A549 (cell line): ENCODE results near the gene DPYD. TPM values are rescaled to one million over a fixed set of nuclear protein-coding genes. Genes with fewer than 3 reads are reported as not detected.

Experiments
- ATAC-seq, 2 experiments: fragments of 200-7000 bp in 1 of 2; fragments of >200 bp in 1 of 2; cut with Nextera tagmentation in 1 of 2; cut with Tn5 transposase in 1 of 2; 3 replicates each; pipeline versions ENCODE4 v1.8.0 to v1.9.1; 2018 to 2020; ENCODE audit warnings: mild to moderate bottlenecking in 1 of 2, moderate library complexity in 1 of 2
- CTCF ChIA-PET: fragments of 300-600 bp; sonication (Branson Sonifier 250); formaldehyde crosslinking; extraction: SDS; loops from one replicate; lab custom pipeline; 2021; ENCODE audit warnings: antibody characterized with exemption, inconsistent platforms; lab: Yijun Ruan, JAX
- POLR2A ChIA-PET: fragments of 350-600 bp; formaldehyde crosslinking; extraction: SDS; loops from one replicate; lab custom pipeline; 2021; ENCODE audit warnings: antibody characterized with exemption, inconsistent platforms; lab: Yijun Ruan, JAX
- DNase-seq, 2 experiments: peaks; one replicate each; pipeline versions ENCODE4 v3.0.0 to v3.0.0-alpha.2; 2011 to 2016; ENCODE audit warnings: low read depth in 1 of 2, low spot score in 1 of 2
- FAIRE-seq: peaks from 2 replicates; lab custom pipeline; 2011; peaks lifted over from hg19 to GRCh38; lab: Jason Lieb, UNC
- H3K27ac ChIP-seq, 2 experiments: fragments of >200 bp; sonication (Bioruptor Twin); formaldehyde crosslinking; 3 replicates each; pipeline ENCODE4 v1.5.1; 2016 to 2017
- H3K4me1 ChIP-seq: fragments of >200 bp; sonication (Bioruptor Twin); formaldehyde crosslinking; 3 replicates; pipeline ENCODE4 v1.6.1; 2016
- H3K4me2 ChIP-seq: fragments of >200 bp; sonication (Bioruptor Twin); formaldehyde crosslinking; 3 replicates; pipeline ENCODE4 v1.6.1; 2016
- H3K4me3 ChIP-seq: fragments of >200 bp; sonication (Bioruptor Twin); formaldehyde crosslinking; 3 replicates; pipeline ENCODE4 v1.5.1; 2016
- H3K9me3 ChIP-seq: fragments of >200 bp; sonication (Bioruptor Twin); formaldehyde crosslinking; 3 replicates; pipeline ENCODE4 v1.6.1; 2016
- ATOH8 ChIP-seq: fragments of 250-450 bp; sonication (Bioruptor Pico); IDR thresholded peaks from 2 replicates; pipeline ENCODE4 v1.5.0; 2020; ENCODE audit warnings: low read depth, mild to moderate bottlenecking, moderate library complexity
- BHLHE40 ChIP-seq: IDR thresholded peaks from 2 replicates; pipeline ENCODE4 v1.6.1; 2012; ENCODE audit warnings: low read depth, low read length, inconsistent platforms
- CBX2 ChIP-seq: fragments of 200-600 bp; sonication (generic); IDR thresholded peaks from 2 replicates; pipeline ENCODE4 v1.6.1; 2016; ENCODE audit warnings: low read depth, mild to moderate bottlenecking, borderline replicate concordance
- CBX8 ChIP-seq: fragments of 200-600 bp; sonication (generic); IDR thresholded peaks from 2 replicates; pipeline ENCODE4 v1.6.1; 2016
- CEBPB ChIP-seq, 2 experiments: fragments of >200 bp in 1 of 2; sonication (Bioruptor Twin) in 1 of 2; formaldehyde crosslinking in 1 of 2; IDR thresholded peaks; 2 replicates each; pipeline ENCODE4 v1.6.1; 2012 to 2016
- CHD2 ChIP-seq: fragments of 150-350 bp; IDR thresholded peaks from 2 replicates; pipeline ENCODE4 v1.6.1; 2014; ENCODE audit warnings: low read length; ENCODE audit not compliant: partially characterized antibody
- CHD4 ChIP-seq: fragments of 200-600 bp; sonication (generic); IDR thresholded peaks from 2 replicates; pipeline ENCODE4 v1.6.1; 2016; ENCODE audit warnings: antibody characterized with exemption, mild to moderate bottlenecking, borderline replicate concordance
- EHF ChIP-seq: fragments of 250-450 bp; sonication (Bioruptor Pico); IDR thresholded peaks from 2 replicates; pipeline ENCODE4 v1.5.0; 2020; ENCODE audit warnings: mild to moderate bottlenecking
- EP300 ChIP-seq, 2 experiments: fragments of >200 bp; sonication (Bioruptor Twin); formaldehyde crosslinking; IDR thresholded peaks; 2 replicates in 1 of 2; 3 replicates in 1 of 2; pipeline ENCODE4 v1.6.1; 2016 to 2017
- ESRRA ChIP-seq: fragments of 150-350 bp; IDR thresholded peaks from 2 replicates; pipeline ENCODE4 v1.6.1; 2014; ENCODE audit warnings: mild to moderate bottlenecking, low read length, borderline replicate concordance
- FOSL2 ChIP-seq, 2 experiments: fragments of 450-650 bp in 1 of 2; fragments of >200 bp in 1 of 2; sonication (Bioruptor Twin) in 1 of 2; formaldehyde crosslinking; IDR thresholded peaks; 2 replicates each; pipeline versions ENCODE4 v1.5.0 to v1.6.1; 2016 to 2020; ENCODE audit warnings: mild to moderate bottlenecking in 1 of 2, moderate library complexity in 1 of 2
- HDAC2 ChIP-seq: fragments of 200-600 bp; sonication (generic); IDR thresholded peaks from 2 replicates; pipeline ENCODE4 v1.6.1; 2016
- HES2 ChIP-seq: fragments of >200 bp; sonication (Bioruptor Twin); formaldehyde crosslinking; IDR thresholded peaks from 2 replicates; pipeline ENCODE4 v1.6.1; 2016
- HEYL ChIP-seq: fragments of 250-450 bp; sonication (Bioruptor Pico); IDR thresholded peaks from 2 replicates; pipeline ENCODE4 v1.8.0; 2021; ENCODE audit warnings: mild to moderate bottlenecking, moderate library complexity
- HOXA7 ChIP-seq: fragments of 250-450 bp; sonication (Bioruptor Pico); IDR thresholded peaks from 2 replicates; pipeline ENCODE4 v1.5.0; 2020; ENCODE audit warnings: mild to moderate bottlenecking, moderate library complexity
- HOXB13 ChIP-seq: fragments of 250-450 bp; sonication (Bioruptor Pico); IDR thresholded peaks from 2 replicates; pipeline ENCODE4 v1.5.0; 2020; ENCODE audit warnings: low read depth, mild to moderate bottlenecking, moderate library complexity
- HOXB5 ChIP-seq: fragments of 250-450 bp; sonication (Bioruptor Pico); IDR thresholded peaks from 2 replicates; pipeline ENCODE4 v1.5.0; 2020; ENCODE audit warnings: mild to moderate bottlenecking, moderate library complexity
- MAFK ChIP-seq: fragments of 450-650 bp; IDR thresholded peaks from 2 replicates; pipeline ENCODE4 v1.6.1; 2014; ENCODE audit not compliant: partially characterized antibody
- MAZ ChIP-seq: fragments of 150-350 bp; IDR thresholded peaks from 2 replicates; pipeline ENCODE4 v1.6.1; 2014; ENCODE audit warnings: antibody characterized with exemption, low read depth, low read length, borderline replicate concordance
- MYC ChIP-seq: IDR thresholded peaks from 2 replicates; pipeline ENCODE4 v1.6.1; 2012; ENCODE audit warnings: mild to moderate bottlenecking, inconsistent platforms, low read length, improper control_type of control experiment, borderline replicate concordance
- NFE2L2 ChIP-seq: fragments of 150-350 bp; conservative IDR thresholded peaks from 2 replicates; pipeline ENCODE4 v1.6.1; 2014; ENCODE audit warnings: low read length
- NPAS2 ChIP-seq: fragments of 250-450 bp; sonication (Bioruptor Pico); IDR thresholded peaks from 2 replicates; pipeline ENCODE4 v1.8.0; 2022; ENCODE audit warnings: mild to moderate bottlenecking, moderate library complexity, borderline replicate concordance
- NR3C1 ChIP-seq: fragments of >200 bp; sonication (Bioruptor Twin); formaldehyde crosslinking; IDR thresholded peaks from 3 replicates; pipeline ENCODE4 v1.6.1; 2017
- PHF8 ChIP-seq: fragments of 200-600 bp; sonication (generic); IDR thresholded peaks from 2 replicates; pipeline ENCODE4 v1.6.1; 2016; ENCODE audit warnings: low read depth, mild to moderate bottlenecking, antibody characterized with exemption, moderate library complexity, borderline replicate concordance
- POLR2AphosphoS2 ChIP-seq: conservative IDR thresholded peaks from 2 replicates; pipeline ENCODE4 v1.6.1; 2012; ENCODE audit warnings: low read length, improper control_type of control experiment, inconsistent platforms
- RAD21 ChIP-seq, 2 experiments: fragments of >200 bp in 1 of 2; sonication (Bioruptor Twin) in 1 of 2; formaldehyde crosslinking in 1 of 2; IDR thresholded peaks in 1 of 2; conservative IDR thresholded peaks in 1 of 2; 2 replicates in 1 of 2; 3 replicates in 1 of 2; pipeline ENCODE4 v1.6.1; 2012 to 2018; ENCODE audit warnings: inconsistent platforms in 1 of 2
- RCOR1 ChIP-seq: fragments of 150-350 bp; IDR thresholded peaks from 2 replicates; pipeline ENCODE4 v1.6.1; 2014; ENCODE audit warnings: antibody characterized with exemption, low read length, low read depth
- REST ChIP-seq: fragments of 200-600 bp; sonication (generic); IDR thresholded peaks from 2 replicates; pipeline ENCODE4 v1.6.1; 2016; ENCODE audit warnings: antibody characterized with exemption, mild to moderate bottlenecking, moderate library complexity
- SMC3 ChIP-seq: fragments of >200 bp; sonication (Bioruptor Twin); formaldehyde crosslinking; IDR thresholded peaks from 3 replicates; pipeline ENCODE4 v1.6.1; 2018; ENCODE audit warnings: inconsistent platforms
- ZC3H11A ChIP-seq: fragments of 450-650 bp; IDR thresholded peaks from 2 replicates; pipeline ENCODE4 v1.6.1; 2014; ENCODE audit warnings: antibody characterized with exemption, mild to moderate bottlenecking
- ZNF302 ChIP-seq: fragments of 250-450 bp; sonication (Bioruptor Pico); IDR thresholded peaks from 2 replicates; pipeline ENCODE4 v1.9.0; 2021; ENCODE audit warnings: inconsistent platforms, mild to moderate bottlenecking, moderate library complexity
- ZSCAN20 ChIP-seq: fragments of 250-450 bp; sonication (Bioruptor Pico); IDR thresholded peaks from 2 replicates; pipeline ENCODE4 v1.8.0; 2022; ENCODE audit warnings: mild to moderate bottlenecking, moderate library complexity
- WGBS: methylation state at CpG from one replicate; pipeline ENCODE4 v1.1.6; 2017; ENCODE audit errors: missing lambda C conversion rate; 5-methylcytosine and 5-hydroxymethylcytosine counted together
- polyA plus RNA-seq, 4 experiments: library from polyadenylated mRNA; depleted of rRNA in 3 of 4; stranded (reverse); fragments of >200 nt; fragmentation: RNase III in 1 of 4; extraction: RNeasy Plus Mini Kit Qiagen cat#74134 plus additional on column Dnase treatment in 1 of 4; gene quantifications; 2 replicates in 3 of 4; 3 replicates in 1 of 4; pipeline ENCODE4 v1.2.3, GENCODE V29; 2011 to 2017
- TF ChIP-seq, protein P1 (sequence below): fragments of >200 bp; sonication (Bioruptor Twin); formaldehyde crosslinking; IDR thresholded peaks from 3 replicates; pipeline ENCODE4 v1.5.1; 2016

Gene DPYD
- polyA plus RNA-seq, 2 of the 4 experiments (the other 2 are of a cell fraction) = 5.9 to 7.5 TPM

- no peak for TF ChIP-seq NFE2L2
- no peak for TF ChIP-seq HEYL (CRISPR knock-in tag)
- no peak for TF ChIP-seq ZNF302 (CRISPR knock-in tag)
- TF ChIP-seq CHD4 = no peak
- no peak for TF ChIP-seq SMC3
- TF ChIP-seq HOXB13 (CRISPR knock-in tag) = no peak
- TF ChIP-seq CEBPB (IDR thresholded peaks at IDR 0.05) = no peak
- TF ChIP-seq NR3C1 = no peak
- TF ChIP-seq CHD2 = no peak
- TF ChIP-seq ATOH8 (CRISPR knock-in tag) = no peak
- TF ChIP-seq ZC3H11A = no peak
- no peak for TF ChIP-seq EP300 (IDR thresholded peaks at IDR 0.05)
- TF ChIP-seq PHF8 = no peak
- no peak for TF ChIP-seq ZSCAN20 (CRISPR knock-in tag)
- TF ChIP-seq MYC = no peak
- TF ChIP-seq HOXA7 (CRISPR knock-in tag) = no peak
- TF ChIP-seq NPAS2 = no peak
- no peak for TF ChIP-seq EHF (CRISPR knock-in tag)
- TF ChIP-seq MAZ = no peak
- TF ChIP-seq, all 56 proteins: peak for 0
- no peaks in the 10 kb centered on the region for H3K4me1 ChIP-seq
- ChIA-PET CTCF (no interaction called here), POLR2A (no interaction called here)
- no peaks in the 10 kb centered on the region for H3K9me3 ChIP-seq
- DNase-seq (no peak), ATAC-seq (no peak), FAIRE-seq (no peak)
- no peak overlapping the region for H3K27ac ChIP-seq
- no peak overlapping the region for H3K4me2 ChIP-seq
- WGBS = 45% methylated on average over 4 of the region's 4 CpGs
- H3K4me3 ChIP-seq = no peak overlapping the region
Measured at GRCh38 chr1:97082160-97082848, 838.5 kb downstream of the DPYD start.

- WGBS = 86% methylated on average over 6 of the region's 6 CpGs
- Histone ChIP-seq H3K4me2 (no peak overlapping the region), H3K4me1 (no peaks in the 10 kb centered on the region), H3K27ac (no peak overlapping the region), H3K4me3 (no peak overlapping the region), H3K9me3 (no peaks in the 10 kb centered on the region)
- POLR2A ChIA-PET = no interaction called here
- no peak for DNase-seq
- ATAC-seq = no peak
- CTCF ChIA-PET = interaction anchor here (0.6 kb wide), 1 partner anchor 25 kb away, joined by 3 read pairs; no protein-coding TSS in a partner anchor
- no peak for FAIRE-seq
- TF ChIP-seq HDAC2 = no peak
- TF ChIP-seq HOXB5 = no peak
- no peak for TF ChIP-seq MAFK
- TF ChIP-seq RCOR1 = no peak
- TF ChIP-seq HES2 = no peak
- no peak for TF ChIP-seq NFE2L2
- no peak for TF ChIP-seq ESRRA
- no peak for TF ChIP-seq POLR2AphosphoS2
- no peak for TF ChIP-seq BHLHE40
- TF ChIP-seq FOSL2 (IDR thresholded peaks at IDR 0.05) = no peak
- no peak for TF ChIP-seq FOSL2 (CRISPR knock-in tag; IDR thresholded peaks at IDR 0.05)
- no peak for TF ChIP-seq CBX2
- TF ChIP-seq, protein P1, sequence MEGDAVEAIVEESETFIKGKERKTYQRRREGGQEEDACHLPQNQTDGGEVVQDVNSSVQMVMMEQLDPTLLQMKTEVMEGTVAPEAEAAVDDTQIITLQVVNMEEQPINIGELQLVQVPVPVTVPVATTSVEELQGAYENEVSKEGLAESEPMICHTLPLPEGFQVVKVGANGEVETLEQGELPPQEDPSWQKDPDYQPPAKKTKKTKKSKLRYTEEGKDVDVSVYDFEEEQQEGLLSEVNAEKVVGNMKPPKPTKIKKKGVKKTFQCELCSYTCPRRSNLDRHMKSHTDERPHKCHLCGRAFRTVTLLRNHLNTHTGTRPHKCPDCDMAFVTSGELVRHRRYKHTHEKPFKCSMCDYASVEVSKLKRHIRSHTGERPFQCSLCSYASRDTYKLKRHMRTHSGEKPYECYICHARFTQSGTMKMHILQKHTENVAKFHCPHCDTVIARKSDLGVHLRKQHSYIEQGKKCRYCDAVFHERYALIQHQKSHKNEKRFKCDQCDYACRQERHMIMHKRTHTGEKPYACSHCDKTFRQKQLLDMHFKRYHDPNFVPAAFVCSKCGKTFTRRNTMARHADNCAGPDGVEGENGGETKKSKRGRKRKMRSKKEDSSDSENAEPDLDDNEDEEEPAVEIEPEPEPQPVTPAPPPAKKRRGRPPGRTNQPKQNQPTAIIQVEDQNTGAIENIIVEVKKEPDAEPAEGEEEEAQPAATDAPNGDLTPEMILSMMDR = no peak
- no peak for TF ChIP-seq EP300 (IDR thresholded peaks at IDR 0.05)
- no peak for TF ChIP-seq CBX8
- TF ChIP-seq NPAS2 = no peak
- no peak for TF ChIP-seq REST
- TF ChIP-seq ZC3H11A = no peak
- TF ChIP-seq RAD21 (conservative IDR thresholded peaks at IDR 0.05 in 1 of 2, IDR thresholded peaks at IDR 0.05 in 1 of 2) = no peak
- no peak for TF ChIP-seq MYC
Measured at GRCh38 chr1:97078872-97079271, 842.0 kb downstream of the DPYD start.
